HCT116 (cell line): Measurements from ENCODE around the gene RNF34. TPM values are rescaled to one million over a fixed set of nuclear protein-coding genes. Genes with fewer than 3 reads are reported as not detected.
A peak's percentile ranks its signal among the peaks of the same experiment; 100 is the strongest.

Experiments used
- ATAC-seq: fragments of 200-7000 bp; cut with Tn5 transposase; 2 replicates; pipeline ENCODE4 v1.9.1; 2020; ENCODE audit warnings: mild to moderate bottlenecking, moderate library complexity
- Bru-seq: library from RNA; stranded (reverse); fragments of 400-500 nt; gene quantifications from one replicate; lab custom pipeline; 2021; lab: Mats Ljungman, UMichigan
- BruChase-seq, 2 experiments: library from RNA; stranded (reverse); fragments of 400-500 nt; gene quantifications; one replicate each; lab custom pipeline; 2021; lab: Mats Ljungman, UMichigan
- BruUV-seq: library from RNA; stranded (reverse); fragments of 400-500 nt; replicated peaks from 2 replicates; lab custom pipeline; 2021; lab: Mats Ljungman, UMichigan
- CTCF ChIA-PET: fragments of 300-600 bp; sonication (Branson Sonifier 250); formaldehyde crosslinking; loops from one replicate; lab custom pipeline; 2021; ENCODE audit warnings: antibody characterized with exemption; lab: Charles Lee
- POLR2A ChIA-PET: fragments of 300-600, 350-600 bp; sonication (Branson Sonifier 250); formaldehyde crosslinking; loops from one replicate; lab custom pipeline; 2021; ENCODE audit warnings: antibody characterized with exemption; lab: Charles Lee
- RAD21 ChIA-PET, 2 experiments: fragments of 300-600 bp; sonication (Branson Sonifier 250); formaldehyde crosslinking; loops; one replicate each; lab custom pipeline; 2023; ENCODE audit warnings: low total read pairs in 2 of 2; ENCODE audit not compliant: uncharacterized antibody in 2 of 2, unreplicated experiment in 2 of 2, low non-redundant PET in 1 of 2; lab: Charles Lee
- DNase-seq: peaks from one replicate; pipeline ENCODE4 v3.0.0-alpha.2; 2010; ENCODE audit warnings: low read depth, low spot score
- H2AFZ ChIP-seq: fragments of 200-600 bp; shearing (Covaris generic), sonication (generic); 2 replicates; pipeline ENCODE4 v1.6.1; 2017; ENCODE audit warnings: low read depth, mixed run types, mixed read lengths, antibody characterized with exemption, low read length; ENCODE audit not compliant: poor library complexity, severe bottlenecking
- H3K27ac ChIP-seq: 2 replicates; pipeline ENCODE4 v1.5.1; 2012; ENCODE audit warnings: low read depth, low read length
- H3K27me3 ChIP-seq: fragments of 200-600 bp; sonication (generic); 2 replicates; pipeline ENCODE4 v1.6.1; 2016; ENCODE audit warnings: mixed run types, low read length, mixed read lengths; ENCODE audit not compliant: insufficient read depth
- H3K36me3 ChIP-seq, 2 experiments: fragments of 200-500 bp in 1 of 2; fragments of 200-600 bp in 1 of 2; sonication (Bioruptor generic) in 1 of 2; sonication (generic) in 1 of 2; 2 replicates each; pipeline versions ENCODE4 v1.5.1 to v1.6.1; 2014 to 2016; ENCODE audit warnings: low read length in 2 of 2, inconsistent platforms in 1 of 2, mixed read lengths in 1 of 2, mixed run types in 1 of 2; ENCODE audit not compliant: insufficient read depth in 2 of 2, control insufficient read depth in 1 of 2
- H3K4me1 ChIP-seq, 2 experiments: fragments of 200-600 bp in 1 of 2; sonication (generic) in 1 of 2; 2 replicates each; pipeline versions ENCODE4 v1.5.1 to v1.6.1; 2012 to 2017; ENCODE audit warnings: low read length in 2 of 2, inconsistent platforms in 1 of 2, mild to moderate bottlenecking in 1 of 2, mixed read lengths in 1 of 2, mixed run types in 1 of 2, moderate library complexity in 1 of 2; ENCODE audit not compliant: insufficient read depth in 2 of 2, control insufficient read depth in 1 of 2
- H3K4me2 ChIP-seq: fragments of 200-600 bp; sonication (generic); 2 replicates; pipeline ENCODE4 v1.6.1; 2017; ENCODE audit warnings: mixed run types, low read length, mixed read lengths
- H3K4me3 ChIP-seq, 2 experiments: fragments of 200-600 bp in 1 of 2; sonication (generic) in 1 of 2; replicated peaks in 1 of 2; 2 replicates each; pipeline ENCODE4 v1.5.1; 2011 to 2016; ENCODE audit warnings: low read length in 2 of 2, control low read depth in 1 of 2, low read depth in 1 of 2, mild to moderate bottlenecking in 1 of 2, mixed read lengths in 1 of 2, mixed run types in 1 of 2
- H3K79me2 ChIP-seq: fragments of 200-600 bp; sonication (generic); 2 replicates; pipeline ENCODE4 v1.6.1; 2017; ENCODE audit warnings: mild to moderate bottlenecking, mixed run types, low read length, moderate library complexity, mixed read lengths; ENCODE audit not compliant: insufficient read depth
- H3K9ac ChIP-seq: fragments of 200-600 bp; sonication (generic); 2 replicates; pipeline ENCODE4 v1.6.1; 2016; ENCODE audit warnings: low read length, mixed read lengths
- H3K9me2 ChIP-seq: fragments of 200-600 bp; sonication (generic), shearing (Covaris generic); 2 replicates; pipeline ENCODE4 v1.6.1; 2017; ENCODE audit warnings: mixed run types, mild to moderate bottlenecking, moderate library complexity; ENCODE audit not compliant: insufficient read depth
- H3K9me3 ChIP-seq, 2 experiments: fragments of 200-500 bp in 1 of 2; fragments of 200-600 bp in 1 of 2; sonication (Bioruptor generic) in 1 of 2; sonication (generic) in 1 of 2; 2 replicates each; pipeline ENCODE4 v1.6.1; 2014 to 2017; ENCODE audit warnings: low read length in 2 of 2, mixed read lengths in 2 of 2, inconsistent platforms in 1 of 2, low read depth in 1 of 2, mild to moderate bottlenecking in 1 of 2, mixed run types in 1 of 2, moderate library complexity in 1 of 2; ENCODE audit not compliant: control insufficient read depth in 1 of 2, insufficient read depth in 1 of 2
- H4K20me1 ChIP-seq: fragments of 200-600 bp; sonication (generic), shearing (Covaris generic); 2 replicates; pipeline ENCODE4 v1.6.1; 2017; ENCODE audit warnings: mixed run types, mild to moderate bottlenecking, moderate library complexity; ENCODE audit not compliant: insufficient read depth
- CEBPB ChIP-seq: IDR thresholded peaks from 2 replicates; pipeline ENCODE4 v1.6.1; 2012; ENCODE audit warnings: low read depth
- ELF1 ChIP-seq: IDR thresholded peaks from 2 replicates; pipeline ENCODE4 v1.6.1; 2012; ENCODE audit warnings: low read depth, borderline replicate concordance
- MAX ChIP-seq: IDR thresholded peaks from 2 replicates; pipeline ENCODE4 v1.6.1; 2012
- POLR2A ChIP-seq: IDR thresholded peaks from 2 replicates; pipeline ENCODE4 v1.7.0; 2011; ENCODE audit warnings: borderline replicate concordance; ENCODE audit not compliant: insufficient read depth, insufficient read length; ENCODE audit errors: extremely low read depth
- POLR2AphosphoS5 ChIP-seq: IDR thresholded peaks from 2 replicates; pipeline ENCODE4 v1.6.1; 2011; ENCODE audit warnings: mild to moderate bottlenecking, low read depth, low read length, moderate library complexity
- SIN3A ChIP-seq: IDR thresholded peaks from 2 replicates; pipeline ENCODE4 v1.6.1; 2012; ENCODE audit warnings: low read depth
- SP1 ChIP-seq: IDR thresholded peaks from 2 replicates; pipeline ENCODE4 v1.6.1; 2012; ENCODE audit warnings: low read depth
- SRF ChIP-seq: IDR thresholded peaks from 2 replicates; pipeline ENCODE4 v1.6.1; 2012; ENCODE audit warnings: low read depth
- TCF7L2 ChIP-seq: IDR thresholded peaks from 2 replicates; pipeline ENCODE4 v1.7.0; 2011; ENCODE audit warnings: borderline replicate concordance, inconsistent platforms; ENCODE audit not compliant: insufficient read depth, insufficient read length; ENCODE audit errors: extremely low read depth
- YY1 ChIP-seq: IDR thresholded peaks from 2 replicates; pipeline ENCODE4 v1.6.1; 2011; ENCODE audit warnings: low read length, low read depth, moderate library complexity, mild to moderate bottlenecking; ENCODE audit not compliant: insufficient replicate concordance; ENCODE audit errors: extremely low read depth
- ZFX ChIP-seq: fragments of 450-650 bp; IDR thresholded peaks from 2 replicates; pipeline ENCODE4 v1.6.1; 2017
- intact Hi-C: fragments of 100-400 bp; cut with micrococcal nuclease; formaldehyde crosslinking; loops from 2 replicates; pipeline ENCODE4 v1.10.0; 2022
- long read RNA-seq: library from polyadenylated mRNA; unstranded; transcript quantifications from one replicate; pipeline ENCODE4 v2.0.0, GENCODE V29; 2021; ENCODE audit not compliant: unreplicated experiment
- polyA plus RNA-seq: library from polyadenylated mRNA; unstranded; fragments of >200 nt; gene quantifications from 2 replicates; pipeline ENCODE4 v1.2.1, GENCODE V29; 2012; ENCODE audit warnings: missing spikeins
- total RNA-seq: library from RNA; stranded (reverse); gene quantifications from one replicate; pipeline ENCODE4 v1.2.1, GENCODE V29; 2021; ENCODE audit not compliant: unreplicated experiment

RNF34 gene
- total RNA-seq, result 47.8 TPM
- 73.3 and 74.2 TPM in 2 replicates for polyA plus RNA-seq
- percentile 83 among the genes with signal in this experiment for Bru-seq, nascent RNA
- BruChase-seq, experiment 1, labeled RNA remaining after a 6-hour chase, result percentile 84 among the genes with signal in this experiment
- BruChase-seq, experiment 2, labeled RNA remaining after a 2-hour chase, result percentile 86 among the genes with signal in this experiment
- long read RNA-seq, transcript RNF34-203 (7 exons, 2,051 nt), result minor isoform, 8 of 57 reads
- long read RNA-seq, transcript RNF34-201 (6 exons, 2,066 nt), result major isoform, 30 of 57 reads
- long read RNA-seq, partial matches to known transcripts, result 3 of 57 reads
- long read RNA-seq, other reads (novel, unspliced or antisense), result 13 of 57 reads

DNA sequence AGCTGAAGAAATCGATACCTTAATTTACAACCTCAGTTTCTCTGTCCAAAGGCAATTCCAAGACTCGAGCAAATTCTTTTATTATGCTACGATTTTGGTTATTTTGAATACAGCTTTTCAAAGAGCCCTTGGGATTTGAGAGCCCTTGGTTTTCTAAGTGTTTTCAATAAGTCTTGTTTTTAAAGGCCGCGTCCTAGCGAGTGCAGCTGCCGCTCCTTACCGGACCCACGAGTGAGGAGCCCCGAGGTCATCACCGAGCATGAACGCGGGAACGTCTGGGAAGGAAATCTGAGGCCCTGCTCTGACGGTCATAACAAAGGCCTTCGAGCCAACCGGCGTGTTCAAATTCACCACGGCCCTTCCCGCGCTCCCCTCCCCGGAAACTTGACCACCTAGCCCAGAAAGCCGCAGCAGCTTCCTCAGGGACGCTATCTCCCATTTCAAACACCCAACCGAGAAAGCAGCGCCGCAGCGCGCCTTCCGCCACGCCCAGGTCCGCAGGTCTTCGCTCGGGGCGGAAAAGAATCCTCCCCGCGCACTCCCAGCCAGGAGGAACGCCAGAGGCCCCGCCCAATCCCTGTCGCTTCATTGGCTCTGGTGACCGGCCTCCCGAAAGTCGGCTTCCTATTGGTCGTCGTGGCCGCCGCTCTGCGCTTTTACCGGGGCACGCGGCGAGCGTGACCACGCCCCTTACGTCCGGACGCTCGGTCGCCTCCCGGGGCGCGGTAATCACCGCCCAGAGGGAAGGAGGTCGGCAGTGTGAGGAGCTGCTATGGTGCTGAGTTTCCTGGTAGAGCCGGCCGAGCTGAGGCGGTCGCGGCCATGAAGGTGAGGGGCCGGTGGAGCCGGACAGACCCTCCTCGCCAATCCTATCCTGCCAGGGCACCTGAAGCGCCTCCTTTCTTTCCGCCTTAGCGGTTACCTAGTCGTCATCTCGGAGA is at the start of gene RNF34:
TSS of gene RNF34 (plus strand) at position 728 of the 941 bp plus-strand sequence. CDS start at position 823, 95 bp downstream.
- peak; percentile 97 for DNase-seq
- Histone ChIP-seq H3K79me2 (peaks cover 49% of the 10 kb centered on the region), H3K4me2 (peak within 1 kb of the TSS; percentile 88), H3K9me2 (no peaks in the 10 kb centered on the region), H3K4me1 (peaks cover 10 to 20% of the 10 kb centered on the region in 2 experiments), H2AFZ (no peak within 1 kb of the TSS), H3K36me3 (peaks cover 2 to 5% of the 10 kb centered on the region in 2 experiments; a peak in 1 of 4 replicates), H3K9me3 (no peaks in the 10 kb centered on the region)
- TF ChIP-seq CEBPB (no peak), POLR2A (peak; percentile 96), YY1 (peak; percentile 76), SRF (no peak), ZFX (no peak; the same call in 1 of the 2 replicates), SP1 (peak; percentile 98), SIN3A (peak; percentile 92), POLR2AphosphoS5 (peak; percentile 99), MAX (peak; percentile 70), TCF7L2 (peak; percentile 79), ELF1 (peak; percentile 44; the same call in 1 of the 2 replicates)
- TF ChIP-seq, all 23 proteins: peak for 8
- TSS peak; percentile 94 for BruUV-seq
- ChIA-PET CTCF (interaction anchor here (0.5 kb wide), 1 partner anchor 731 kb away, joined by 3 read pairs; no protein-coding TSS in a partner anchor), RAD21 (interaction anchor here in 1 of 2 experiments (0.6 to 1.2 kb wide), 2 partner anchors 8 to 387 kb away, joined by 3 read pairs; no protein-coding TSS in a partner anchor), POLR2A (interaction anchor here (1.0 to 1.7 kb wide), 4 partner anchors 14 to 49 kb away, joined by 3 to 4 read pairs (median 4); no protein-coding TSS in a partner anchor)
- peak; percentile 94 for ATAC-seq
- intact Hi-C loops, result no loop called here
- Histone ChIP-seq H3K27ac (peak within 1 kb of the TSS; percentile 93), H3K4me3 (peak within 1 kb of the TSS; percentile 77 to 88), H4K20me1 (no peaks in the 10 kb centered on the region), H3K27me3 (no peaks in the 10 kb centered on the region), H3K9ac (peak within 1 kb of the TSS; percentile 87)
